Neural cell (in vitro differentiated cells): Measurements from ENCODE around the gene ITPKB. TPM values are rescaled to one million over a fixed set of nuclear protein-coding genes. Genes with fewer than 3 reads are reported as not detected.

Experiments used
- H2AFZ ChIP-seq: fragments of 200-600, 300-800 bp; sonication (generic), shearing (Covaris generic); 2 replicates; pipeline ENCODE4 v1.6.0; 2014; ENCODE audit warnings: low read depth, mild to moderate bottlenecking, antibody characterized with exemption, low read length, moderate library complexity
- H3F3A ChIP-seq: fragments of 200-600 bp; shearing (Covaris generic); 2 replicates; pipeline ENCODE4 v1.6.1; 2016; ENCODE audit warnings: mild to moderate bottlenecking, moderate library complexity, mixed read lengths, antibody characterized with exemption, low read length; ENCODE audit not compliant: insufficient read depth, poor library complexity, severe bottlenecking
- H3K27ac ChIP-seq: fragments of 200-600, 300-800 bp; sonication (generic), shearing (Covaris generic); 2 replicates; pipeline ENCODE4 v1.5.1; 2014; ENCODE audit warnings: mild to moderate bottlenecking, low read length, moderate library complexity
- H3K27me3 ChIP-seq: fragments of 300-800, 200-600 bp; sonication (generic), shearing (Covaris generic); 2 replicates; pipeline ENCODE4 v1.6.0; 2014; ENCODE audit warnings: mild to moderate bottlenecking, low read depth, low read length, moderate library complexity; ENCODE audit not compliant: insufficient read depth
- H3K36me3 ChIP-seq: fragments of 300-800, 200-600 bp; sonication (generic), shearing (Covaris generic); 2 replicates; pipeline ENCODE4 v1.5.1; 2014; ENCODE audit warnings: mild to moderate bottlenecking, antibody characterized with exemption, low read length, moderate library complexity; ENCODE audit not compliant: insufficient read depth
- H3K4me2 ChIP-seq: fragments of 300-800, 200-600 bp; sonication (generic), shearing (Covaris generic); 2 replicates; pipeline ENCODE4 v1.6.0; 2014; ENCODE audit warnings: mild to moderate bottlenecking, low read length
- H3K4me3 ChIP-seq: fragments of 300-800, 200-600 bp; sonication (generic), shearing (Covaris generic); 2 replicates; pipeline ENCODE4 v1.5.1; 2014; ENCODE audit warnings: mild to moderate bottlenecking, low read length, moderate library complexity
- H3K79me2 ChIP-seq: fragments of 200-600 bp; shearing (Covaris generic); replicated peaks from 2 replicates; pipeline ENCODE4 v1.6.0; 2014; ENCODE audit warnings: mild to moderate bottlenecking, low read length, moderate library complexity; ENCODE audit not compliant: insufficient read depth
- H3K9ac ChIP-seq: fragments of 300-800, 200-600 bp; sonication (generic), shearing (Covaris generic); 2 replicates; pipeline ENCODE4 v1.6.1; 2016; ENCODE audit warnings: mild to moderate bottlenecking, low read length, mixed read lengths
- H3K9me2 ChIP-seq: fragments of 200-600 bp; shearing (Covaris generic); 2 replicates; pipeline ENCODE4 v1.6.1; 2016; ENCODE audit warnings: mild to moderate bottlenecking, low read length, mixed read lengths; ENCODE audit not compliant: insufficient read depth
- H3K9me3 ChIP-seq: fragments of 200-600, 300-800 bp; sonication (generic), shearing (Covaris generic); 2 replicates; pipeline ENCODE4 v1.6.1; 2016; ENCODE audit warnings: mild to moderate bottlenecking, mixed run types, low read length, moderate library complexity, mixed read lengths
- H4K20me1 ChIP-seq: fragments of 200-600 bp; shearing (Covaris generic); 2 replicates; pipeline ENCODE4 v1.6.1; 2016; ENCODE audit warnings: mild to moderate bottlenecking, mixed run types; ENCODE audit not compliant: insufficient read depth
- EP300 ChIP-seq: fragments of 450-650 bp; conservative IDR thresholded peaks from 2 replicates; pipeline ENCODE4 v1.6.1; 2014; ENCODE audit warnings: antibody characterized with exemption, mild to moderate bottlenecking, moderate library complexity; ENCODE audit not compliant: poor library complexity, severe bottlenecking
- EZH2 ChIP-seq: fragments of 200-600, 300-800 bp; shearing (Covaris generic), sonication (generic); IDR thresholded peaks from 2 replicates; pipeline ENCODE4 v1.6.1; 2014; ENCODE audit warnings: antibody characterized with exemption, low read length, borderline replicate concordance, mild to moderate bottlenecking; ENCODE audit not compliant: insufficient read depth, poor library complexity, severe bottlenecking
- MXI1 ChIP-seq: fragments of 450-650 bp; conservative IDR thresholded peaks from 2 replicates; pipeline ENCODE4 v1.6.1; 2014; ENCODE audit warnings: antibody characterized with exemption, mild to moderate bottlenecking; ENCODE audit not compliant: poor library complexity, severe bottlenecking
- POLR2AphosphoS5 ChIP-seq: IDR thresholded peaks from 2 replicates; pipeline ENCODE4 v1.6.1; 2012
- RAD21 ChIP-seq: fragments of 450-650 bp; conservative IDR thresholded peaks from 2 replicates; pipeline ENCODE4 v1.6.1; 2014; ENCODE audit warnings: antibody characterized with exemption, mild to moderate bottlenecking, moderate library complexity
- SMC3 ChIP-seq: fragments of 450-650 bp; conservative IDR thresholded peaks from 2 replicates; pipeline ENCODE4 v1.6.1; 2014; ENCODE audit warnings: antibody characterized with exemption, mild to moderate bottlenecking, moderate library complexity; ENCODE audit not compliant: poor library complexity
- TAF1 ChIP-seq: IDR thresholded peaks from 2 replicates; pipeline ENCODE4 v1.6.1; 2012; ENCODE audit warnings: low read depth
- polyA plus RNA-seq: library from polyadenylated mRNA; depleted of rRNA; stranded (reverse); fragments of >200 nt; gene quantifications from 2 replicates; pipeline ENCODE4 v1.2.3, GENCODE V29; 2014
- TF ChIP-seq, protein P1 (sequence below): fragments of 450-650 bp; IDR thresholded peaks from 2 replicates; pipeline ENCODE4 v1.5.1; 2014; ENCODE audit warnings: antibody characterized with exemption, mild to moderate bottlenecking, moderate library complexity; ENCODE audit not compliant: poor library complexity, severe bottlenecking
- TF ChIP-seq, protein P2 (sequence below): IDR thresholded peaks from 2 replicates; pipeline ENCODE4 v1.6.1; 2012; ENCODE audit warnings: borderline replicate concordance

The ITPKB gene
- polyA plus RNA-seq, 1 donor from 2014 or later = 0.19 TPM

DNA sequence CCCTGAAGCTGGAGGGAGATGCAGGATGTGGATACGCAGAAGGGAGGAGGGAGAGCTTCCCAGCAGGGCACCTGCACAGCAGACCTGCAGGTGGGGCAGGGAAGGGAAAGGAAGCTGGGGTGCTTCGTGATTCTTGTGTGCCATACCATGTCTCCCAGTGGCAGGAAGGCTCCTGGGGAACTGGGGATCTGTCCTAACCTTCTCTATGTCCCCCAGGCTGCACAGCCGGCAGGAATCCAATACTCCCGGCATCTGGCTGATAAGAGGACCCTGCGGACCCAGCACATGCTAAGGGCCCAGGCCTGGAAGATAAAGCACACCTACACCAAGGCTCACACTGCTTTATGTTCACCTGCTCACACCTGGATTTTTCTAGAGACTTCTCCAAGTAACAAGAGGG is 79.4 kb downstream of the ITPKB start:
- Histone ChIP-seq H4K20me1 (no peaks in the 10 kb centered on the region), H3K4me3 (no peak overlapping the region), H3K36me3 (no peaks in the 10 kb centered on the region), H3K4me2 (no peak overlapping the region), H3K9me2 (no peaks in the 10 kb centered on the region), H3K27ac (no peak overlapping the region), H3K9ac (no peak overlapping the region), H3K27me3 (no peaks in the 10 kb centered on the region), H3F3A (no peaks in the 10 kb centered on the region), H2AFZ (no peak overlapping the region), H3K79me2 (no peaks in the 10 kb centered on the region), H3K9me3 (no peaks in the 10 kb centered on the region)
- no peak for TF ChIP-seq EP300
- no peak for TF ChIP-seq EZH2
- TF ChIP-seq MXI1 = no peak
- TF ChIP-seq POLR2AphosphoS5 = no peak
- TF ChIP-seq TAF1 = no peak
- TF ChIP-seq, protein P1, sequence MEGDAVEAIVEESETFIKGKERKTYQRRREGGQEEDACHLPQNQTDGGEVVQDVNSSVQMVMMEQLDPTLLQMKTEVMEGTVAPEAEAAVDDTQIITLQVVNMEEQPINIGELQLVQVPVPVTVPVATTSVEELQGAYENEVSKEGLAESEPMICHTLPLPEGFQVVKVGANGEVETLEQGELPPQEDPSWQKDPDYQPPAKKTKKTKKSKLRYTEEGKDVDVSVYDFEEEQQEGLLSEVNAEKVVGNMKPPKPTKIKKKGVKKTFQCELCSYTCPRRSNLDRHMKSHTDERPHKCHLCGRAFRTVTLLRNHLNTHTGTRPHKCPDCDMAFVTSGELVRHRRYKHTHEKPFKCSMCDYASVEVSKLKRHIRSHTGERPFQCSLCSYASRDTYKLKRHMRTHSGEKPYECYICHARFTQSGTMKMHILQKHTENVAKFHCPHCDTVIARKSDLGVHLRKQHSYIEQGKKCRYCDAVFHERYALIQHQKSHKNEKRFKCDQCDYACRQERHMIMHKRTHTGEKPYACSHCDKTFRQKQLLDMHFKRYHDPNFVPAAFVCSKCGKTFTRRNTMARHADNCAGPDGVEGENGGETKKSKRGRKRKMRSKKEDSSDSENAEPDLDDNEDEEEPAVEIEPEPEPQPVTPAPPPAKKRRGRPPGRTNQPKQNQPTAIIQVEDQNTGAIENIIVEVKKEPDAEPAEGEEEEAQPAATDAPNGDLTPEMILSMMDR = no peak

DNA sequence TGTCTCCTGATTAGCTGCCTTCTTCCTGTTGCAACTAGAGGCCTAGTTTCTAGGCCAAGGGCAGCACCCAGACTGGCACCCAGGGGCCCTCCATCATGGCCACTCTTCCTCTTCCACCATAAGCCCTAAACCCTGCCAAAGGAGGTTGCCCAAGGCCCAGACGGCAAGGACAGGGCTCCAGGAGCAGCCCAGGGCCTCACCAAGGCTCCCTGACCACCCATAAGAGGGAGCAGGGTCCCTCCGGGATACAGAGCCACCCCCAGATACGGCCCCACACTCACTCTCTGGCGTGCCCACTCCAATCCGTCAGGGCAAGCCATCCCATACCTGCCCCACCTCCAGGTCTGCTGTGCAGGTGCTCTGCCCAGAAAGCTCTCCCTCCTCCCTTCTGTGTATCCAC is 79.9 kb downstream of the ITPKB start:
- H3K4me3 ChIP-seq = no peak overlapping the region
- H3F3A ChIP-seq = no peaks in the 10 kb centered on the region
- H3K27me3 ChIP-seq = no peaks in the 10 kb centered on the region
- no peaks in the 10 kb centered on the region for H3K9me2 ChIP-seq
- no peaks in the 10 kb centered on the region for H4K20me1 ChIP-seq
- no peaks in the 10 kb centered on the region for H3K36me3 ChIP-seq
- H3K27ac ChIP-seq = no peak overlapping the region
- no peak overlapping the region for H3K9ac ChIP-seq
- no peak overlapping the region for H3K4me2 ChIP-seq
- H2AFZ ChIP-seq = no peak overlapping the region
- H3K9me3 ChIP-seq = no peaks in the 10 kb centered on the region
- TF ChIP-seq, protein P1 = no peak
- no peak for TF ChIP-seq MXI1
- TF ChIP-seq RAD21 = no peak
- TF ChIP-seq EZH2 = no peak
- no peak for TF ChIP-seq EP300
- no peak for TF ChIP-seq POLR2AphosphoS5
- H3K79me2 ChIP-seq = no peaks in the 10 kb centered on the region

DNA sequence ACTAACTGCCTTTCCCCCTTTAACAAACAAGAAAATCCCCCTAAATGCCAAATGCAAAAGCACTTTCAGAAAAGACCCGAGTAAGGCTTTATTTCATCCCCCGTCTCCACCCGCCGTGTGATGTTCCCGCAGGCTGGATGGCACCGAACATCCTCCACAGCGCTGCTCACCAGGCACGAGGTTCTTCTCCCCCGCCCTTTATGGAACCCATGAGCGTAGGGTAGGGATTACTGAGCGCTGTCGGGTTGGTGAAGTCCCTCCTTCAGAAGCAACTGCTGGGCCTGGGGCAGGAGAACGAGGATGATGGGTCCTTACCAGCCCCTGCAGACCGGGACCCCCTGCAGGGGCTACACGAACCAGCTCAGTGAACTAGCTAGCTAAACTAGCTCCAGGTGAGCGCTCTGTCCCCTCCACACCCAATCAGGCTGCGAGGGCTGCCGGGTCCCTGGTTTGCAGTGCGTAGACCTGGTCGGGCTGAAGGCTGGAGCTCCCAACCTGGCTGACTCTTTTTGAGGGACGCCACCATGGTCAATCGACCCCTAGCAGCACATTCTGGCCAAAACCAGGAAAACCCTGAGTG is 80.4 kb downstream of the ITPKB start:
- no peak overlapping the region for H3K9ac ChIP-seq
- no peaks in the 10 kb centered on the region for H3F3A ChIP-seq
- H3K9me2 ChIP-seq = no peaks in the 10 kb centered on the region
- no peak overlapping the region for H3K4me2 ChIP-seq
- H3K4me3 ChIP-seq = no peak overlapping the region
- H4K20me1 ChIP-seq = no peaks in the 10 kb centered on the region
- no peak overlapping the region for H2AFZ ChIP-seq
- no peaks in the 10 kb centered on the region for H3K27me3 ChIP-seq
- H3K9me3 ChIP-seq = no peaks in the 10 kb centered on the region
- no peaks in the 10 kb centered on the region for H3K79me2 ChIP-seq
- TF ChIP-seq EP300 (no peak), MXI1 (no peak), TAF1 (no peak), POLR2AphosphoS5 (no peak), RAD21 (no peak), SMC3 (no peak)
- TF ChIP-seq, protein P1 = no peak
- TF ChIP-seq, protein P2, sequence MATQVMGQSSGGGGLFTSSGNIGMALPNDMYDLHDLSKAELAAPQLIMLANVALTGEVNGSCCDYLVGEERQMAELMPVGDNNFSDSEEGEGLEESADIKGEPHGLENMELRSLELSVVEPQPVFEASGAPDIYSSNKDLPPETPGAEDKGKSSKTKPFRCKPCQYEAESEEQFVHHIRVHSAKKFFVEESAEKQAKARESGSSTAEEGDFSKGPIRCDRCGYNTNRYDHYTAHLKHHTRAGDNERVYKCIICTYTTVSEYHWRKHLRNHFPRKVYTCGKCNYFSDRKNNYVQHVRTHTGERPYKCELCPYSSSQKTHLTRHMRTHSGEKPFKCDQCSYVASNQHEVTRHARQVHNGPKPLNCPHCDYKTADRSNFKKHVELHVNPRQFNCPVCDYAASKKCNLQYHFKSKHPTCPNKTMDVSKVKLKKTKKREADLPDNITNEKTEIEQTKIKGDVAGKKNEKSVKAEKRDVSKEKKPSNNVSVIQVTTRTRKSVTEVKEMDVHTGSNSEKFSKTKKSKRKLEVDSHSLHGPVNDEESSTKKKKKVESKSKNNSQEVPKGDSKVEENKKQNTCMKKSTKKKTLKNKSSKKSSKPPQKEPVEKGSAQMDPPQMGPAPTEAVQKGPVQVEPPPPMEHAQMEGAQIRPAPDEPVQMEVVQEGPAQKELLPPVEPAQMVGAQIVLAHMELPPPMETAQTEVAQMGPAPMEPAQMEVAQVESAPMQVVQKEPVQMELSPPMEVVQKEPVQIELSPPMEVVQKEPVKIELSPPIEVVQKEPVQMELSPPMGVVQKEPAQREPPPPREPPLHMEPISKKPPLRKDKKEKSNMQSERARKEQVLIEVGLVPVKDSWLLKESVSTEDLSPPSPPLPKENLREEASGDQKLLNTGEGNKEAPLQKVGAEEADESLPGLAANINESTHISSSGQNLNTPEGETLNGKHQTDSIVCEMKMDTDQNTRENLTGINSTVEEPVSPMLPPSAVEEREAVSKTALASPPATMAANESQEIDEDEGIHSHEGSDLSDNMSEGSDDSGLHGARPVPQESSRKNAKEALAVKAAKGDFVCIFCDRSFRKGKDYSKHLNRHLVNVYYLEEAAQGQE = no peak
- no peaks in the 10 kb centered on the region for H3K36me3 ChIP-seq
- H3K27ac ChIP-seq = no peak overlapping the region
